OCI-M2 (cell line): ENCODE results near the gene BRF1.

Experiments used
- DNase-seq: peaks from one replicate; lab custom pipeline; 2025; ENCODE audit not compliant: unreplicated experiment; lab: John Stamatoyannopoulos, UW

BRF1 gene

DNA sequence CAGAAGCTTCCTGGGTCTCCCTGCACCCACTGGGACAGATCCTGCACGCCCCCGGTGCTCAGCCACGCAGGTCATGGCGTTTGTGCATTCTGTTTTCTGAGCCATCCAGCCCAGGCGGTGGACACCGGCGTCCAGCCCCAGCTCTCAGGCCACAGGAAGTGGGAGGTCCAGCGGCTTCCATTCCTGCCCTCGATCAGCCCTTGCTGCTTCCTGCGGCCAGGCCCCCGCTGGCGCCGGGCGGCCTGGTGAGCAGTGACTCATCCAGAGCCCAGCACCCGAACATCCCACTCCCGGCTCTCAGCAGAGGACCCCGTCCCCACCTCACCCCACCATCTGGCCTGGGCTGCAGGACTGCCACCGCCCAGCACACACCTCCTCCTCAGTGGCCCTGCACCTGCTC is 101.7 kb downstream of the BRF1 start:
- DNase-seq: no peak

DNA sequence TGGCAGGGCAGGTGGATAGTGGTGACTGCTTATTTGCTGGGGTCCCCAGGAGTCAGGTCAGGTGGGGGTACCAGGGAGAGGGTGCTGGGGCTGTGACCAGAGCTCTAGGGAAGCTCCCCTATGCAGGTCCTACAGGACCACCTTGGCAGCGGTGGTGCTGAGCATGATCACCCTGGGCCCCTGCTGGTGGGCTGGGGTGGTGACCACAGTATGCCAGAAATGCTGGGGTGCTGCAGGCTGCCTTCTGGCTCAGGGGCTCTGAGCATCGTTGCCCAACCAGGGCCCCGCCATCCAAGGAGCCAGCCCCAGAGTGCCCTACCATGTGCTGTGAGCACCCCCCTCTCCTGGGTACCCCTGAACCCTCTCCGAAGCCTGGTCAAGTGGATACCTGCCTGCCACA is 102.2 kb downstream of the BRF1 start:
- no peak for DNase-seq

DNA sequence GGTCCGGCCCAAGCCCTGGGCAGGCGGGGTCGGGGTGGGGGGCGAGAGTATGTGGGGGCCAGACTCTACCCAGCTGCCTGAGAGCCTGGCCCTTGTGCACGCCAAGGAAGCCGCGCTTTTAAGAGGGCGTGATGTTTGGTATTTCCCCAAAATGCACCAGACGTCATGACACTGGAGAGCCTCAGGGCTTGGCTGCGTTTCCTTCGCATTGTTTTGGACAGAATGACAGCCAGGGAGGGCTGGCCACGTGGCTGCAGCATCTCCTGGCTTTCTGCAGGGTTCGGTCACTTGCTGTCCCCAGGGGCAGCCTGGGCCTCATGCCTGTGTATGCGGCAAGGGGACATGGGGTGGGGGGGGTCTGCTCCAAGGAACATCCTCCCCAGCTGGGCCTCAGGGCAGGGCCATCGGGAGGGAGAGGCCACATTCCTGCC is 103.6 kb downstream of the BRF1 start:
- DNase-seq: no peak

DNA sequence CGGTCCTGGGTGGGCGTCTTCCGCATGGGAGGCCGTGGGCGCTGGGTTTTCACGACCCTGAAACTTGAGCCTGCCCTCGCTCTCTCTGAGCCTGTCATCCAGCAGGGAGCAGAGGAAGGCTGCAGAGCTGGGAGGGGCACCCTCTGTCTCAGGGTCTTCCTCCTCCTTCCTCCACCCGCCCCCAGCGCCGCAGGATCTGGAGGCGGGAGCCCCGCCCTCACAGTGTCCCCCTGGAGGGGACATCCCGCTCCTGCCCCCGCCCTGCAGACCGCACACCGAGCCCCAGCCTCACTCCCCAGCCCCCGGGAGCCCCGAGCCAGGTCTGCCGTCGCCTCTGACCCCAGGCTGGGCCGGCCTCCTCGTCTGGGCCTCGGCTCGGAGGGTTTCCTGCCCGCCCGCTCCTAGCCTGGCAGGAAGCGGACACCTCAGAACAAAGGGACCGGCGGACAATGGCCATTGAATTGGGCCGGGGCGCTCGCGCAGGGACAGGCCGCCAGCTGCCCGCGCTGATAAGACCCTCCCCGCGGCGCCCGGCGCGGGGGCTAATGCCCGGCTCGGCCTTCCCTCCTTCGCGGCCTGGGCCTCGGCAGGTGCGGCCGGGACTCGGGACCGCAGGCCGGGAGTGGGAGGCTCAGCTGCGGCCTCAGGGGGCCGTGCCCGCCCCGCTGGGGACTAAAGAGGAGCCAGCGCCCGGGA is 104.4 kb downstream of the BRF1 start:
- DNase-seq: no peak

DNA sequence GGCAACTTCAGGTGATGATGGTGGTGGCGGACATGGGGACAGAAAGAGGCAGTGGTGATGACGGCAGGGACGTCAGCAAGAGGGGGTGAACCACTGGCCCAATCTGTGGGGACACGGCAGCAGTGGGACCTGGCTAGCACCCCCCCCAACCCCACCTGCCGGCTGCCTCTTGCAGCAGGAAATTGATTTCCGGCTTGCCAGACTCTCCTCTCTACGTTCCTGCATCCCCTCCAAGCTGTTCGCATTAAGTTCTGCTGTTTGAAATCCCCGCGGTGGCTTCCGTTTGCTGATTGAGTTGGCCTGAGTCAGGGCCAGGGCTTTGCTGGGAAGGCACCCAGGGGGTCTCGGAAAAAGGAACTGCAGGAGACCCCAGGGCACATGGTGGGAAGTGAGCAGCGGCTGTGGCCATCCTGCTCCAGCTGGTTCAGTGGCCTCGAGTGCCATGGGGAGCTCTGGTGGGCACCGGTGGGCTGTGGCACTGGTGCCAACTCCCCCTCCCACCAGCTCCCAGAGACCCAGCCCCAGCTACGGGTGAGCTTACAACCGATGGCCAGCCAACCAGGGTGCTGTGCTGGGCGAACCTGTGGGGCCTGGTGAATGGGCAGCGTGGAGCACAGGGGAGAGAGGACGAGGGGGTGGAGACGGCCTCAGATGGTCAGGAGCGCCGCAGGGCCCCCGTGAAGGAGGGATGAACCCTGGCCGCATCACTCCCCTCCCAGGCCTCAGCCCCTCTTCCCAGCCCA is 105.1 kb downstream of the BRF1 start:
- DNase-seq: no peak

DNA sequence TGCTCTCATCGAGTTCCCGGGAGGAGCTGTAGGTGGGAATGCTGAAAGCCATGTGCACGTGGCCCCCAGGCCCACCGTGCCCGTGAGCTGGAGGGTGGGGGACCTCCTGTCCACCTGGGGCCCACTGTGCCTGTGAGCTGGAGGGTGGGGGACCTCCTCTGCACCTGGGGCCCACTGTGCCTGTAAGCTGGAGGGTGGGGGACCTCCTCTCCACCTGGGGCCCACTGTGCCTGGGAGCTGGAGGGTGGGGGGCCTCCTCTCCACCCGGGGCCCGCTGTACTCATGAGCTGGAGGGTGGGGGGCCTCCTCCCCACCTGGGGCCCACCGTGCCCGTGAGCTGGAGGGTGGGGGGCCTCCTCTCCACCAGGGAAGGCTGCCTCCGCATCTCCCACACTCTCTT is 105.8 kb downstream of the BRF1 start:
- DNase-seq: no peak

DNA sequence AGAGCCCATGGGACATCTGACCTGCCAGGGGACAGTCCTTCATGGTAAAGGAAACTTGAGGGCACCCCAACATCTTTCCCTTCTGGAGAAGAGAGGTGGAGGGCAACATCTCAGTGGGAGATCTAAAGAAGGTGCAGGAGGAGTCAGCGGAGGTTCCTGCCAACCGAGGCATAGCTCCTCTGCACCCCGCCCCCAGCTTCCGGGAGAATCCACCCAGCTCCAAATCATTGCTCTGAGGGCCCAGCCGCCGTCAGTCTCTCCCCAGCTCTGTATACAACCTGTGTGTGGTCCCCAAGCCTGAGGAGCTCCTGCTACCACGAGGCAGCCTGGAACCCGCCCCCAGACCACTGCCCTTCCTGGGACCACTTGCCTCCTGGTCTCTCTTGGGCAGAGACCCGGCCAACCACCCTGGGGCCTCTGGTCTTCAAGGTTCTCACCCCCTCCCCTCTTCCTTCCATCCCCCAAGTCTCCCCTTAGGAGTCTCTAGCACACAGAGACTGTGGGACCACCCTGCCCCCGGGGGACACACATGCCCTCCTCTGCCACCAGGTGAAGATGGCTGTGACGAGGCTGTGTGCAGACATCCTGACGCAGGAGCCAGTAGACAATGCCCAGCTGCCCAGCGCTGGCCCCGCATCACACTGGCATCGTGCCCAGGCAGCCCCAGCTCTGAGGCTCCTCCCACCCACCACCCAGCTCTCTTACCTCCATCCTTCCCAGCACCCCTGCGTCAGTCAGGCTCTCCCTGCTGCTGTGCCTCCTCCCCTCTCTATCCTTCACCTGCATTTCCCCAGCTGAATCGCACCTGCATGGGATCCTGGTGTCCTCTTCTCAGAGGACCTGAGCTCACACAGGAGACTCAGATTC is 106.7 kb downstream of the BRF1 start:
- DNase-seq: no peak

DNA sequence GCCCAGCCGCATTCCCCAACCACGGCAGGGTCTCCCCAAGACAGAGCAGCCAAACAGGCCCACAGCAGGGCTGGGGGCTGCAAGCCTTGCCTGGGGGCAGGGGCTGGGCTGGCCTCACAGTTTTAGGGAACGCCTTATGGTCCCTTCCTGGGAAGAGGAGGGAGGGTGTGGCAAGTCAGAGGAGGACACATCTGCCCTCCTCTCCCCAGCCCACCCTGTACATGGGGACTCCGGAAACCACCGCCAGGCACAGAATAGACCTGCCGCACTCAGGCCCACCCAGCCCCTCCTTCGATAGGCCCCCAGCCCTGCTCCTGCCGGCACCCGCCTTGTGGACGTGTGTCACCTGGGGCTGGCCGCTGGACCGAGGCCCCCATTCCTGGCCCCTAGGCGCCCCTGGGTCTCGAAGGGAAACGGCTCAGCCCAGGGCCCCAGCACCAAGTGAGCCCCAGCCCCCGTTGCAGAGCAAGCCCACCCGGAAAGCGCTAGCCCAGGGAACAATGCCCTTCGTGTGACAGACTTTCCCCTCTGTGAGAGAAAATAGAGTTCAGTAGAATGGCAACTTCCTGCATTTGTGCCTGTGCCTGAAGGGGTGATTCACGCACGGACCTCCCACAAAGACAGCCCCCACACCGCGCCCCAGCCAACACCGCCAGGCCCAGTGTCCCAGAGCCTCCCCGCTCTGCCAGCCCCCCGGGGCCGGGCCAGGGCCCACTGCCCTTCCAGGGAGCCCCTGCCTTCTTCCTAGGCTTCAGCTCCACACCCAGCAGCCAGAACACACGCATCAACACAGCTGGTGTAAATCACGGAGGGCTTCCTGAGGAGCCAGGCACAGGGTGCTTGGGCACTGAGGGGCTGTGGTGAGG is 107.7 kb downstream of the BRF1 start:
- DNase-seq: no peak

DNA sequence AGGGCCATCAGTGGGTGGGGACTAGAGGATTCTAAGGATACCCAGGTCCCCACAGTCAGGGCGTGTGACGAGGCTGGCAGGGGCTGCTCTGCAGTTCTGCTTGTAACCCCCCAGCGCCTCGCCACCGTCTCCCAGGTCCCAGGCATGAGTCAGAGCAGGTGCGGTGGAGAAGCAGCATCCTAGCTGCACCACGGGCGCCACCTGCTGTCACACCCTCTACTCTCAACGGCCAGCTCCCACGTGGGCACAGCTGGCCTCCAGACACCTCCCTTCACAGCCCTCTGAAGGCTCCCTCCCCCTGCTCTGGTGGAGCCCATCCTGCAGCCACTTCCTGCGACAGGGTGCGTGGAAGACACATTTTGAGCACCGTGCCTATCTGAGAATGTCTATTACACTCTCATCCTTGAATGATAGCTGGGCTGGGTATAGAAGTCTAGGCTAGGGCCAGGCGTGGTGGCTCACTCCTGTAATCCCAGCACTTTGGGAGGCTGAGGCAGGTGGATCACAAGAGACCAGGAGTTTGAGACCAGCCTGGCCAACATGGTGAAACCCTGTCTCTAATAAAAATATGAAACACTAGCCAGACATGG is 112.8 kb downstream of the BRF1 start:
- no peak for DNase-seq

DNA sequence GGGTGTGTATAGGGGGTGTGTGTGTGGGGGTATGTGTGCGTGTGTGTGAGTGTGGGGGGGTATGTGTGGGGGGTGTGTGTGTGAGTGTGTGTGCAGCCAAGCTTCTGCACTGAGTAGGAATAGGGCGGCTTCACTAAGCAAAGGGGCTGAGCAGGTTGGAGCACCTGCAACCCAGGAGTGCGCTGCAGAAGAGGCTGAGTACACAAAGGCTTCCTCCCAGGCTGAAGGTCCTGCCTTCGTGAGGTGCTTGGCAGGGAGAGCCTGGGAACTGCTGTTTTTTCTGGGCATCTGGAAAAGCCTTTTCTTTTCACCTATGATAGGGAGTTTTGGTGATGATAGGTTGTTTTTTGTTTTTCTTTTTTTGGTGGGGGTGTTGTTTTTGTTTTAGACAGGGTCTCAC is 113.7 kb downstream of the BRF1 start:
- no peak for DNase-seq

DNA sequence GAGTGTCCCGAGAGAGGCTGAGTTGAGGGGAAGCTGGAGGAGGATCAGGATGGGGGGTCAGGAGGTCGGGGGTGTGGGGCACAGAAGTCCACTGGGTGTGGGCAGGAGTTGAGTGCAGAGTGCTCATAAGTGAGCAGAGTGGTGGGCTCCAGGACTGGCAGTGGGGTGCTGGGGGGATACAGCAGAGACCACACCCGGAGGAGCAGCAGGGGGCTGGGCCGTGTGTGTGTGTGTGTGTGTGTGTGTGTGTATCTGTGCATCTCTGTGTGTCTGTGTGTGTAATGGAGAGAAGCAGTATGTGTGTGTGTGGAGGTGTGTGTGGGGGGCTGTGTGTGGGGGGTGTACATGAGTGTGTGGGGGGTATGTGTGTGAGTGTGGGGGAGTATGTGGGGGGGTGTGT is 114.8 kb downstream of the BRF1 start:
- DNase-seq: no peak

DNA sequence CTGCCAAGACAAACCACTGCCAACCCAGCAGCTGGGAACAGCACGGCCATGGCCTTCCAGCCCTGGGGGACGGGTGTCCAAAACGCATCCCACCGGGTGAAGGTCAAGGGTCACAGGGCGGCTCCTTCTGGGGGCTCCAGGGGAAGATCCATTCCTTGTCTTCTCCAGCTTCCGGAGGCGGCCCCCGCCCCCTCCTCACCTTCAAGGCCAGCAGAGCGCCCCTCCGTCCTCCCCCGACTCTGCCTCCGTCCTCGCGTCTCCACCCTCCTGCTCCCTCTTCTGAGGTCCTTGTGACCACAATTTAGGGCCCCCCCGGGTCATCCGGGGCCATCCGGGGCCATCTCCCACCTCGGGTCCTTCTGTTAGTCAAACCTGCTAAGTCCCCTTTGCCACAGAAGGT is 115.8 kb downstream of the BRF1 start:
- no peak for DNase-seq

DNA sequence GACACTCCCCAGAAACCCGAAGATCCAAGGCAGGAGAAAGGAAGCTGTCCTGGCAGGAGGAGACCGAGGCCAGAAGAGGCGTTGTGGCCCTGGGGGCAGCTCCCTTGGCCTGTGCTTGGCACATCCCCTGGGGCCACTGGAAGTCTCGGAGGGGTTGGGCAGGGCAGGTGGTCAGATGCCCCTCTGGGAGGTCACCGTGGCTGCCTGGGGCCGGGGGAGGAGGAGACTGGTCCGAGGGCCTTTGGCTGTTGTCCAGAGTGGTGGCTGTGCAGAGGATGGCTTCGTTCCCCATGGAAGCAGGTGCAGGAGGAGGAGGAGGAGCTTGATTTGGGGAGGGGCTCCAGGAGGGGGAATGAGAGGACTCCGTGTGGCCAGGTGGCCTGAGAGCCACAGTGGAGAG is 116.3 kb downstream of the BRF1 start:
- no peak for DNase-seq

DNA sequence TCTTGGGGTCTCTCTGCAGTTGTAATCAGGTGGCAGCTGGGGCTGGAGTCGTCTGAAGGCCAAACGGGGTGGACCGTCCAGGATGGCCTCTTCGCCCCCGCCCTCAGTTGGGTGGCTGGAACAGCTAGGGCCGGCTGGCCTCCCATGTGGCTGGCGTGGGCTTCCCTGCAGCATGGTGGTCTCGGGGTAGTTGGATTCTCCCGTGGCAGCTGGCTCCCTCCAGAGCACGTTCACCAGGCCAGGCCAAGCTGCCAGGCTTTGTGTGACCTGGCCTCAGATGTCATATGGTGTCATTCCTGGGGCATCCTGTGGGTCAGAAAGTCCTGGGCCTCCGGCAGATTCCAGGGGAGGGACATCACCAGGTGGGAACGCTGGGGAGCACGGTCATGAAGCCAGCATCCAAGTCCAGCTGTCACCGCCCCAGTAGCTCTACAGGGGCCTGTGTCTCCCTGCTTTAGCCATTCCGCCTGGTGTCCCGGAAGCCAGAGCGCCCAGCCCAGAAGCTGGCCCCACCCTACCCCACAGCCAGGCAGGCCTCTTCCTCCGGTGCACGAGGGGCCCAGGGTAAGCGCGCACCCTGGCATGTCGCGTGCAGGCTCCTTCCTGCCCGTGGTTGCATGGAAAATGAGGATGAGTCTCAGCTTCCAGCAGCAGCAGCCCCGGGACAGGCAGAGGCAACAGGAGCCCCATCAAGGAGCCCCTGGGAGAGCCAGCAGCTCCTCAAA is 118.3 kb downstream of the BRF1 start:
- DNase-seq: no peak

DNA sequence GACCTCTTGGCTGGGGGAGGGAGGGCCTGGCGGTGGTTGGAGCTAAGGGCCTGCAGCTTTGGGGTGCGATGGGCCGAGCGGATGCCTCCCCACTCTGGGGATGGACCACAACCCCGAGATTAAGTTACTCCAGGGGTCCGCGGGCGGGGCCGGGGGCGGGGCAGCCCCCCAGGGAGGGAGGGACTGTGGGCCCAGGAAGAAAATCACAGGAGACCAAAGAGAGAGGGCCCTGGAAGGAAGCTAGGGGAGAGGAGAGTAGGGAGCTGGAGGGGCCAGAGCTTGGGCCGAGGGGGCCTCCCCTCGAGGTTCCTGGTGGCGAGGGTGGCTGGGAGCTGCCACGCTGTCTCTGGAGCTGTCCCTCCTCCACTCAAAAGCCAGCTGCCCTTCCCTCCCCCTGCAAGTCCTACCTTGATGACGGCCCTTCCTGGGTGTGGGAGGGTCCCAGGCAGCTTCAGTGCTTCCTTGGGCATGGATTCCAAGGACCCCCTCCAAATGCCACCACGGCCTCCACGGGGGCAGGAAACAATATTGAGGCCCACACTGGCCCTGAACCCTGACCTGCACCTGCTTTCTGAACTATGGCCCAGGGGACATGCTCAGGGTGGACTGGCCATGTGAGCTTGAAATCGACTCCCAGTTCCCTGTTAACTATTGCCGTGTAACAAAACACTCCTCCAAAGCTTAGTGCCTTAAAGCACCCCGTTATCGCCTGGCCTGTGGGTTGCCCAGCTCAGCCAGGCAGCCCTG is 119.1 kb downstream of the BRF1 start:
- DNase-seq: no peak

DNA sequence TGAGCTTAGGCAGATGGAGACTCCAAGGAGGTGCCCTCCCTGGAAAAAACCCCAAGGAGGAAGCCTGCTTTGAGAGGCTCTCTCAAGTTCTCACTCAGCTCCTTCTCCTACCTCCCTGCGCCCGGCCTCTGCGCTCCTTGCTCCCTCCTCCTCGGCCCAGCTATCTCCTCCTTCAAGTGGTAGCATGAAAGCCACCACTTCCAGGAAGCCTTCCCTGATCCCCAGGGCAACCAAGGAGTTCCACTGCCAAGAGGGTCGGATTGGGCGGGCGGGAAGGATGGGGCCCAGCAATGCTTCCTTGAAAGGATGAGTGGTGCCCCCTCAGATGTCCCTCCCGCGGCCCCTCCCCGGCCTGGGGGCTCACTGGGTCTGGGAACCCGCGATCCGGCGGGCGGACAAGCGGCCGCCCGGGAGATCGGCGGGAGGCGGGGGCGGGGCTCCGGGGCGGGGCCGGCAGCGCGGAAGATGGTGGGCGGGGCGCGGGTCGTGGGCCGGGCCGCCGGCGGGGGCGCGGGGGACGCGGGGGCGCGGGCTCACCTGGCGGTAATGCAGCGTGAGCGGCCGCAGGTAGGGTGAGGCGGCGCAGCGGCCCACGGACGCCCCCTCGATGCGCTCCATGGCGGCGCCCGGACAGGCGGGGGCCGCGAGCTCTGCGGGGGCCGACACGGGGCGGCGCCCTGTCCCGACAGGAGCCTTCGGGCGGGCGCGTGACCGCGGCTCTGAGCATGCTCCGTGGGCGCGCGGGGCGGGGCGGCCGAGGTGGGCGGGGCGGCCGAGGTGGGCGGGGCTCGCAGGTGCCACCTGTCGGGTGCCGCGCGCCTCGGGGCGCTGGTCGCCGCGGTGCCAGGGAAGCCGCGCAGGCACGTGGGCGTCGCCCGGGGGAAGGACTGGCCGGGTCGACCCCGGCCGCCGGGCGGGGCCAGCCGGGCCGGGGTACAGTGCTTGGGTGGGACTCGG is 119.9 kb downstream of the BRF1 start, which contains the start of gene NUDT14:
TSS of gene NUDT14 (minus strand) at position 721 of the 957 bp plus-strand sequence. CDS start at position 618, 103 bp downstream.
- no peak for DNase-seq

DNA sequence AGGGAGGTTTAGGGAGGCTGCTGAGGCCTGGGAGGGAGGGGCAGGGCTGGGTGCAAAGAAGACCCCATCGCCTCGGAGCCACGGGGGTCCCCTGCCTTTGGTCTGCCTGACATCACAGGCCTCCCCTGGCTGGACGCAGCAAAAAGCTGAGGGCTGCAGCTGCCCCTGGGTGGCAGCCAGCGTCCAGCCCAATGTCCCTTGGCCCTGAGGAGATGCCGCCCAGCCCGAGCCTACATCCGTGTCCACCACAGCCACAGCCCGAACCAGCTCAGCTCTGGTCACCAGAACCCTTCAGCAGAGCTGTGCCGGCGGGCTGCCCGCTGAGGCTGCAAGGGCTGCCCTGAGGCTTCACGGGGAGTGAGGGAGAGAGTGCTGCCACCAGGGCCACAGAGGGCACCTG is 121.6 kb downstream of the BRF1 start:
- no peak for DNase-seq

DNA sequence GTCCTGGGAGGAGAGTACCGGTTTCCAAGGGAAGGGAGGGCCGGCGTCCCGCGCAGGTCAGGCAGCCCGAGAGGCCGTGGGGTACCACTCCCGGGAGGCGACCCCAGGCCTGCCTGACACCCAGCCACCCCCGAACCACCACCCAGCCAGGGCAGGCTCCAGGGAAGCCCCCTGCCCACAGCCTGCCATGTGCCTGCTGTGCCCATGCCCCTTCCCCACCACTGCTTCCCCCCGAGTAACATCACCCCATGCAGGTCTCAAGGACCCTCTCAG is 122.0 kb downstream of the BRF1 start:
- no peak for DNase-seq
